Measurements from ENCODE around the gene TNS2.

Gene TNS2

DNA sequence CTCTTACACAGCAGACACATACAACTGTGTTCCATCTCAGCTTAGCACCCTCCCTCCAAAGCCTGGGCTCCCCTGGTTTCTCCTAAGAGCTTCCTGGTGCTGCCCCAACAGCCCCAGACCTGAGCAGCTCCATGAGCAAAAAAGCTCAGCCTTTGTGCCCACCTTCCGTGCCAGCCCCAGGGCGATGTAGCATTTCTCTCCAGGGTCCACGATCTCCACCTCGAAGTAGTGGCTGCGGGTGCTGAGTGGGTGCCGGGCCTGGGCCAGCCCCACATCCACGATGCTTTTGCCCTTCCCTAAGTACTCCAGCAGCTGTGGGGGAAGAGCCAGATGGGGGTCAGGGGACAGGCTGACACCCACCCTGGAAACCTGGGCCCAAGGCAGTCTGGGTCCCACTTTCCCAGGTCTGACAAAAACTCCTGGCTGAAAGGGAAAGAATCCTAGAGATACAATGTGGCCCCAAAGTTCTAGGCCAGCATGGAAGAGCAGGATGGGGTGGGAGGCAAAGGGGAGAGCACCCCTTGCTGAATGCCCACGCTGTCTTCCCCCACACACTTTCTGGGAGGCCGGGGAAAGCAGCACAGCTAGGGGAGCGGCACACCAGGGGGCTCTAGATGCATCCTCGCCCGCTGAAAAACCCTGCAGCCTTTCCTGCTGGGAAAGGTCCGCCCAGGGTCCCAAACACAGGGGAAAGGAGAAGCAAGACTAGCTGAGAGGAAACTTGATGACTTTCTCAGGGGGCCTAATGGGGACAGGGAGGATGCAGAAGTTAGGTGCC lies 18.3 kb downstream of the TNS2 start:
- DNase-seq (ENCODE audit: low read depth) = no peak
- TF ChIP-seq, protein P1, sequence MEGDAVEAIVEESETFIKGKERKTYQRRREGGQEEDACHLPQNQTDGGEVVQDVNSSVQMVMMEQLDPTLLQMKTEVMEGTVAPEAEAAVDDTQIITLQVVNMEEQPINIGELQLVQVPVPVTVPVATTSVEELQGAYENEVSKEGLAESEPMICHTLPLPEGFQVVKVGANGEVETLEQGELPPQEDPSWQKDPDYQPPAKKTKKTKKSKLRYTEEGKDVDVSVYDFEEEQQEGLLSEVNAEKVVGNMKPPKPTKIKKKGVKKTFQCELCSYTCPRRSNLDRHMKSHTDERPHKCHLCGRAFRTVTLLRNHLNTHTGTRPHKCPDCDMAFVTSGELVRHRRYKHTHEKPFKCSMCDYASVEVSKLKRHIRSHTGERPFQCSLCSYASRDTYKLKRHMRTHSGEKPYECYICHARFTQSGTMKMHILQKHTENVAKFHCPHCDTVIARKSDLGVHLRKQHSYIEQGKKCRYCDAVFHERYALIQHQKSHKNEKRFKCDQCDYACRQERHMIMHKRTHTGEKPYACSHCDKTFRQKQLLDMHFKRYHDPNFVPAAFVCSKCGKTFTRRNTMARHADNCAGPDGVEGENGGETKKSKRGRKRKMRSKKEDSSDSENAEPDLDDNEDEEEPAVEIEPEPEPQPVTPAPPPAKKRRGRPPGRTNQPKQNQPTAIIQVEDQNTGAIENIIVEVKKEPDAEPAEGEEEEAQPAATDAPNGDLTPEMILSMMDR (IDR thresholded peaks at IDR 0.05; ENCODE audit: control insufficient read depth, extremely low read depth, insufficient read depth) = no peak
- no peak overlapping the region for H3K4me3 ChIP-seq (ENCODE audit: low read depth, low read length)

DNA sequence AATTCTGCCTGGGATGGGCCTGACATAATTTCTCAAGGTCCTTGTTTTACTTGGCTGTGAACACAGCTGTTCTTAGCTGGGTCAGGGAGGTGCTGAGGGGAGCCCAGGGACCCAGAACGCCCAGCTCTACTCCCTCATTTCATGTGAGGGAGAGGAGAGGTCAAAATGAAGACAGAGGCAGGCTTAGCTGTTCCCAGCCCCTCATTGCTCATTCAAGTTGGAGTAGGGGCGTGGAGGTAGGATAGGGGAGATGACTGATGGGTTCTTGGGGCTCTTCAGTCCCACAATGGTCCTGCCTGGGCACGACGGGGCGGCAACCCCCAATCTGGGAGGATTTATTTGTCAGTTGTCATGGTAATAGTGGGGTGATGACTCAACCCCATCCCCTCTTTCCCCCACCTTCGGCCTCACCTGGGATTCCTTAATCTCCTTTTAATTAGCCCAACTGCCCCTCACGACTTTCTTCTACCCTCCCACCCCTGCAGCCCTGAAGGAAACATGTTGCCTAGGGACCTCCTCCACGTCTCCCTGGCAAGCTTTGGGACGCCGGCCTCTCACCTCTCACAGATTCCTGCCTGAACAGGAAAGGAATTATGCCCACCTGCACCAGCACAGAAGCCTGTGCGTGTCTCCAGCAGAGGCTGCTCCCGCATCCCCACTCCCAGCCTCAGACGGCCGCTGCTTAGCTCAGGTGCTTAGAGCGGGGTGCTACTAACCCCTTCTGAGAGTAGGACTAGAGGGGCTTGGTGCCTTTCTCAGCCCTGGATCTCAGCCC lies 19.1 kb downstream of the TNS2 start:
- TF ChIP-seq, protein P1 (IDR thresholded peaks at IDR 0.05; ENCODE audit: control insufficient read depth, extremely low read depth, insufficient read depth) = no peak
- no peak overlapping the region for H3K4me3 ChIP-seq (ENCODE audit: low read depth, low read length)
- DNase-seq (ENCODE audit: low read depth) = no peak

DNA sequence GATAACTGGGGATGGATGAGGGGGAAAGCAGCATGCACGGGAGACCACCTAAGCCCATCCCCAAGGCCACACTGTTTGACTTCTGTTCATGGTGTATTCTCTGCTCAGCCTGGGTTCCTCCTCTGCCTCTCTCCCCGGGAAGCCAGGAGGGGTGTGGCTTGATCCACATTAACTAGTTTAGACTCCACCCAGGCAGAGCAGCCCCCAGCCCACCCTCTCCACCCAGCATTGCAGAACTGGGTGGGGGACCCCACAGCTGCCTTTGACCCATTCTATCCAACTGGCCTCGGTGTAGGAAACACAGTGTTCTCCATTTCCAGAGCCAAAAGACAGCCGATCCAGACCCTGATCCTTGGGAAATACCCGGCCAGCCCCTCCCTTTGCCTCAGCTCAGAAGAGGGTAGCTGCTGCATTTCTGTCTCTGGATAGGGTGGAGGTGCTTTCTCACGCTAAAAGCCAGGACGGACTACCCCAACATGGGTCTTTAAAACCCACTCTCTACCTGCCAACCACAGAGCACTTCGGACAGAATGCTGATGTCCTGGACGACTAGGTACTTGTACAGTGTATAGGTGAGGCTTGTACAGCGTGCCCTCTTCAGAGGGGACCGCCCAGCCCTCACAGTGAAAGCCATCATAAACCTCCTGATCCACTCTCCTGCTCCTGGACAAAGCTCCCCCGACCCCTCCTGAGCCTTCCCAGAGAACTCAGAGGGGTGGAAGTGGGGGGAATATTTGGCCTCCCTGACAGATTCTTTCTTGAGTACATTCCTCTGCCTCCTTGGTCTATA lies 20.0 kb downstream of the TNS2 start:
- TF ChIP-seq, protein P1 (IDR thresholded peaks at IDR 0.05; ENCODE audit: control insufficient read depth, extremely low read depth, insufficient read depth) = no peak

DNA sequence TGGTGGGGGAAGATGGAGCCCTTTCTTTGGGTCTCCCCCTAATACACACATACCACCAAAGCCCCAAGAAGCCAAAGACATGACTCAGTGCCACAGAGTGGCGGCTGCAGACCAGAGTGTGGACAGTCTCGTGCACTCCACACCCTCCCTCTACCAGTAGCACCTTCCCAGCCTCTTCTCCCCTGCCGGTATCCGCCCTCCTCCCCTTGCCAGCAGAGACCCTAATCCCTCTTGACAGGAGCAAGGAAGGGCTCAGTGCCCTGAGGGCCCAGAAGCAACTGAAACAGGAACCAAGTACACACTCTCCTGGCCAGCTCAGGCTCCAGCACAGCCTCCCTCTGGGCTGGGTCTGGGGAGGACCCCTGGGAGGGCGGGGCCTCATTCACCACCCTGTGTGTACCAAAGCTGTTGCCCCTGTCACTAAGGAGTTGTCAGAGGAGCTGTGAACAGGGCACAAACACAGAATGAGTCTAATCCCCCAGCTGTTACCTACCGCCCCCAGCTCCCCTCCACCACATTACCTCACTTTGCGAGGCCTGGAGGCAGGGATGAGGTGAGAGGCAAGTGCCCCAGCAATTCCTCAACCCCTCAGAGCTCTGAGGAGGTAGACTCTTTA lies 21.1 kb downstream of the TNS2 start:
- H3K4me3 ChIP-seq (ENCODE audit: low read depth, low read length) = no peak overlapping the region
- TF ChIP-seq, protein P1 (IDR thresholded peaks at IDR 0.05; ENCODE audit: control insufficient read depth, extremely low read depth, insufficient read depth) = no peak
- DNase-seq (ENCODE audit: low read depth) = no peak

More for the DNA sequence above, 20.0 kb downstream of the TNS2 start:
- no peak for DNase-seq (ENCODE audit: low read depth)
- H3K4me3 ChIP-seq (ENCODE audit: low read depth, low read length) = no peak overlapping the region

DNA sequence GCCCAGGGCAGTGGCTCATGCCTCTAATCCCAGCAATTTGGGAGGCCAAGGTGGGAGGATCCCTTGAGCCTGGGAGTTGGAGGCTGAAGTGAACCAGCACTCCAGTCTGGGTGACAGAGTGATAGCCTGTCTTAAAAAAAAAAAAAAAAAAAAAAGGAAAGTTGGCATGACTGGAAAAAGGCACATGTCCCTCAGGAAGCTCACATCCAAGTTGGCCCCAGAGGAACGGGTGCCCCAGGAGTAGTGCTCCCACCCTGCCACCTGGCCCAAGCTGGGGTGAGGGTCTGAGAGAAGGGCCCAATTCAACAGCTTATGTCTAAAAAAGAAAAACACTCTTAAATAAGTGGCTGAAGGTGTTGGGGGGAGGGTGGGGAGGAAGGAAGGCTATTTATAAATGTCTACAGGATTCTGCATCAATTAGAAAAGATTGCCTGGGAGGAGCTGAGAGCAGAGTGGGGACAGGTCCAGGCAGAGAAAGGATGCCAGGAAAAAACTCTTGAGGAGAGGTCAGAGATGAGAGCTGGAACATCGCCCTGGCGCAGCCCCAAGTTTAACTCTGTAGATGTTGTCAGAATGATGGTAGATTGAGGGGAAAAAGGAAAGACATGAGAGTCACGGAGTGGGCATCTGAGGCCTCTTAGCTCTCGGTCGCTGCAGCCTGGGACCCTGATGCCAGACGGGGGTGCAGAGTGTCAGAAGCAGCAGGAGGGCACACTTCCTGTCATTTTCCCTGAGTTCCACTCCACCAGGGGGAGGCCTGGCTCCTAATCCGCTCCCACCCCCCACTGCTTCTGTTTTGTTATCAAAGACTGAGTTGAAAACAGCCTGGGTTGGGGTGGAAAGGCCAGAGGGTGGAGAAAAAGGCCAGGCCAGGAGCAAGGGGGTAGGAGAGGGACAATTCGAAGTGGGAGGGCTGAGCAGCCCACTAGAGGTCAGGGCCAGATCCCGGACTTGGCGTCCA lies 22.0 kb downstream of the TNS2 start:
- no peak overlapping the region for H3K4me3 ChIP-seq (ENCODE audit: low read depth, low read length)
- DNase-seq (ENCODE audit: low read depth) = no peak
- TF ChIP-seq, protein P1 (IDR thresholded peaks at IDR 0.05; ENCODE audit: control insufficient read depth, extremely low read depth, insufficient read depth) = no peak
